NCI-H2107 (cell line): Measurements from ENCODE around the gene FCRL6.
A peak's percentile ranks its signal among the peaks of the same experiment; 100 is the strongest.

Source experiments
- DNase-seq: peaks from one replicate; lab custom pipeline; 2025; lab: John Stamatoyannopoulos, UW

The FCRL6 gene

DNA sequence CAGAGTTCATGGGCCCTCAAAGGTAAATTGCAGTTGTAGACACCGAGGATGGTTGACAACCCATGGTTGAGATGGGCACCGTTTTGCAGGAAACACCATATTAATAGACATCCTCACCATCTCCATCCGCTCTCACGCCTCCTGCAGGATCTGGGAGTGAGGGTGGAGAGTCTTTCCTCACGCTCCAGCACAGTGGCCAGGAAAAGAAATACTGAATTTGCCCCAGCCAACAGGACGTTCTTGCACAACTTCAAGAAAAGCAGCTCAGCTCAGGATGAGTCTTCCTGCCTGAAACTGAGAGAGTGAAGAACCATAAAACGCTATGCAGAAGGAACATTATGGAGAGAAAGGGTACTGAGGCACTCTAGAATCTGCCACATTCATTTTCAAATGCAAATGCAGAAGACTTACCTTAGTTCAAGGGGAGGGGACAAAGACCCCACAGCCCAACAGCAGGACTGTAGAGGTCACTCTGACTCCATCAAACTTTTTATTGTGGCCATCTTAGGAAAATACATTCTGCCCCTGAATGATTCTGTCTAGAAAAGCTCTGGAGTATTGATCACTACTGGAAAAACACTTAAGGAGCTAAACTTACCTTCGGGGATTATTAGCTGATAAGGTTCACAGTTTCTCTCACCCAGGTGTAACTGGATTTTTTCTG is 33.8 kb downstream of the FCRL6 start:
- DNase-seq, result no peak

DNA sequence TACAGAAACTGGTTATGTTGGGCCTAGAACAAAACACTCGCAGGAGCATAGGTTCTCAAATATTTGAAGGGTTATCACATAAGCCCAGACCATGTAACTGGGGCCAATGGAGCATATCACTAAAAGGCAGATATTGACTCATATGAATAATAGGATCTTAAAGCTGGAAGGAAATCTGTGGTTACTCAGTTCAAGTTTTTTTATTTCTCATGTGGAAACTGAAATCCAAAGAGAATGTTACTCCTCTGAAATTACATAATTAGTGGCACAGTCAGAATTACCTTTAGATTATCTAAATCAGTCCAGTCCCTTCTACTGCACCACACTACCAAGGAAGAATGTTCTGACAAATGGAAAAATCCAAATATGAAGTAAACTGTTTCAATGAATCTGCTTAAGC is 36.6 kb downstream of the FCRL6 start:
- no peak for DNase-seq

- DNase-seq, result no peak
Measured at GRCh38 chr1:159839116-159839849, 37.1 kb downstream of the FCRL6 start.

- no peak for DNase-seq
Measured at GRCh38 chr1:159841749-159842148, 39.6 kb downstream of the FCRL6 start.

DNA sequence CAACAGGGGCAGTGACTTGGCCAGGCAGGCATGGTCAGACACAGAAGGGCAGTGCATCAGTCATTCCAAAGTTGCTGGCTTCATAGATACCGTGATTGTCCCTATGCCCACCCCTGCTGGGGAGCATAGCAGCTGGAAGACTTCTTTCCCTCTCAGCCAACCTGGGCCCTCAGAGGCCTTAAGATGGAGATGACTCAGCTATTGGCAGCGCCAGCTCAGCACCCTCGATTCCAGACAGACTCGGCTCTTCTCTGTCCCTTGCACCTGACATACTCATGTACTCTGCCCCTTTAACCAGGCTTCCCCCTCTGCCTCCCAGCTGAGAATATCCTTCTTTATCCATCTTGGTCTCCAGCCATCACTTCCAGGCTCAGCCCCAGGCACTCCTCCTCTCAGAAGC is 41.3 kb downstream of the FCRL6 start:
- no peak for DNase-seq

DNA sequence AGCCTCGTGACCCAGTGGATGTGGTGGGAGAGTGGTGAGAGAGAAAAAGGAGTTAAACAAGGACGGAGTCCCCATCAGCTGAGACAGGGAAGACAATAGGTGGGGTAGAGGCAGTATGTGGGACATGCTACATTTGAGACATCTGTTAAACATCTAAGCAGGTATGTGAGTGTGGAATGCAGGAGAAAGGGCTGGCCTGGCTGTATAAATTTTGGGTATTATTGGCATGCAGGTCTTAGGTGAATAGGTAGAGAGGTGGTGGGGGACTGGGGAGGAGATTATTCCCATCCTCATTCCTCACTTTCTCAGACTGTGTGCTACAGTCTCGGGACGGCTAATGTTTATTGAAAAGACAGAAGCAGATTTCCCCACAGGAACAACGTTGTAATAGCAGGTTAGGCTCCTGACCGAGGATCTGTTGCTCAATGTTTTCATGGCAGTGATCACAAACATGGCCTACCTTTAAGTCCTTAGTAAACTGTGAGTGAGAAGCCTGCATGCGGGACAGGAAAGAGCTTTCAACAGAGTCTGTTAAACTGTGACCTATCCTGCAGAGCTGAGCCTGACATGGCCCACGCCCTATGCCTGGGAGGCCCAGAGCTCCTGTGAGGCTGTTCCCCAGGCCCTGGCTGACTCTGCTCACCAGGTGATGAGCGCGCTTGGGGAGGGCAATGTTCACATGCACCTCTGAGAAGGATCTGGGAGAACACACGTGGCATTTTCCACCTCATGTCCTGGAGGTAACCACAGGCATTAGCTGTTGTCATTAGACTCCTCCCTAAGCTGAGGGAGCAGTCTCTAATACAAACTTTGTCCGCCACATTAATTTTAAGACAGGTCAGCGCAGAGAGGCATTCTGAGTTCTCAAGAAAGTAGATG is 43.8 kb downstream of the FCRL6 start:
- DNase-seq, result no peak

- DNase-seq, result no peak
Measured at GRCh38 chr1:159847231-159847630, 45.1 kb downstream of the FCRL6 start.

DNA sequence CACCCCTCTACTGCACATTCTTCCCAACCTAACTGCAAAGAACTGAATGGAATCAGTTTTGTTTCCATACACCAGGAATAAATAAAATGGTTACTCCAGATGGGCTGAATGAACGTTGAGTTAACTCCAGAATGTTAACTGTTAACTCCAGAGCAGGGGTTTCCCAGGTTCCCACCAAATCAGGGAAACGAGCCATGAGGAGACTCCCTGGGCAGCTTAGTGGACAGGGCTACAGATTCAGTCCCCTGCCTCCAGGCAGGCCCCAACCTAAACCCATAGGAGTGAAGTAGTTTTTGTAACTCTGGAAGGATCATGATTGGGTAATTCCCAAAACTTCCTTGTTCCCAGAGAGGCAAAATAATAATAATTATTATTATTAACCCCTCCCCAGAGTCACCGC is 46.2 kb downstream of the FCRL6 start:
- DNase-seq, result no peak

- DNase-seq, result no peak
Measured at GRCh38 chr1:159849626-159850366, 47.6 kb downstream of the FCRL6 start.

GRCh38 chr1:159851407-159851806 is 49.2 kb downstream of the FCRL6 start:
- no peak for DNase-seq

DNA sequence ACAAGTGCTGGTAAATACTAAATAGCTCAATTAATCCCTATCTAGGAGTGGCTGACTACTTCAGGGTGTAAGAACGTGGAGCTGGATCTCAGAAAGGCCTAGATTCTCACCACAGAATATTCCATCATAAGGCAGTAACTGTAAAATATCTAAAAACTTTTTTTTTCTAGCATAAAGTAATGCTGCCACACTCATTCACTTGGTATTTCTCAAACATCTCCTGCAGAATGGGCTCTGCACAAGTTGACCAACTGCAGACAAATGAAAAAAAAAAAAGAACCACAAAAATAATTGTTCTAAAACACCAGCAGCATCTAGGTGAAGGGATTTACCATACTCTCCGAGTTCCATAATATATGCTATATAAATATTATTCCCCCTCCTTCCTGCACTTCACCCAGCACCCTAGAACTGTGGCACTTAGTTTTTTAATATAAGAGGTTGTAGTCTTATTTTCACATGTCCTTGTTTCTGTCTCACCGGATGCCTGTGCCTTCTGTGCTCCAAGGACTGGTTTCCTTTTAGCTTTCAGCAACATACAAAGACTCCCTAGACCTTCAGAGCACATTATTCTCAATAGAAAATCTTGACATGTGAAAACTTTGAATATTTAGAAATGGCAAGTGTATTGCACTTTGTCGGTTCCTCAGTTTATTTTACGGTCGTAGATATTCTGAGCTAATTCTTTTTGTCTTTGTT is 51.4 kb downstream of the FCRL6 start:
- no peak for DNase-seq

- DNase-seq, result no peak
Measured at GRCh38 chr1:159854116-159854692, 52.0 kb downstream of the FCRL6 start.

- DNase-seq, result peak; percentile 90
Measured at GRCh38 chr1:159854693-159855192, 52.6 kb downstream of the FCRL6 start.

GRCh38 chr1:159855709-159856108 is 53.5 kb downstream of the FCRL6 start:
- no peak for DNase-seq

DNA sequence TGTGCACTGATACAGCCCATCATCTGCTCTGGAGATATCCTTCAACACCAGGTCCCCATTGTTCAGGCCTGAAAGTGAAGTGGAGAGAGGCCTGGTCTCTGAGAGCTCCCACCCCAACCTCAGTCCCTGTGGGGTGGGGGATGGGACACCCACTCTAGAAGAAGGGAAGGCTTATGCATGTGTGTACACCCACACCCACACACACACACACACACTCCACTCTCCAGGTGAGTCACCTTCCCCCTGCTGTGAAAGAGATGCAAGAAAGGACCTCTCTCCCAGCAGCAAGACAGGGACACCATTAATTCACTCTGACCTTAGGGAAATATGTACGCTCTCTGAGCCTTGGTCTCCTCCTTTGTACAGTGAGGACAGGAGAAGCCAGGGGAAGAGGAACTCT is 54.4 kb downstream of the FCRL6 start:
- DNase-seq, result no peak

- DNase-seq, result no peak
Measured at GRCh38 chr1:159857889-159858288, 55.7 kb downstream of the FCRL6 start.

DNA sequence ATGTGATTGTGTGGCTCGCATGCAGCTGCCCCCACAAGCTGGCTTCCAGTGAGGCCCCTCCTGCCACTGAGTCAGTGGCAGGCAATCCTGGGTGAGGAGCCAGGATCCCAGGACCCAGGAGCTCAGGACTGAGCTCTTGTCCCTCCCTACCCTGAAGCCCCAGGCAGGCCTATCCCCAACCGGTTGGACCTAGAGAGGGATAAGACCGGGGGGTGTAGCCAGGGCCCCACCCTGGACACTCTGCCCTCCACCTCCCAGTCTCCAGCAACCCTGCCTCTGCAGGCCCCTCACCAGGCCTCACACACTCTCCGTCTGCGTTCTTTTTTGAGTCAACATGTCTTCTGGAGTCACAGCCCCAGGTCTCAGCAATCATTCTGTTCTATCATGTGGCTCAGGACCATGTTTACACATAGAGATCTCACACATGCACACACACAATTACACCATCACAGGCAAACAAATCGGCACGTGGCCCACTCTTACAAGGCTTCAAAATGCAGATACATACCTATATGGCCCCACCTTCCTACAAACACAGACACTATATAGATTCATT is 57.7 kb downstream of the FCRL6 start:
- no peak for DNase-seq

- no peak for DNase-seq
Measured at GRCh38 chr1:159860456-159860855, 58.3 kb downstream of the FCRL6 start.

DNA sequence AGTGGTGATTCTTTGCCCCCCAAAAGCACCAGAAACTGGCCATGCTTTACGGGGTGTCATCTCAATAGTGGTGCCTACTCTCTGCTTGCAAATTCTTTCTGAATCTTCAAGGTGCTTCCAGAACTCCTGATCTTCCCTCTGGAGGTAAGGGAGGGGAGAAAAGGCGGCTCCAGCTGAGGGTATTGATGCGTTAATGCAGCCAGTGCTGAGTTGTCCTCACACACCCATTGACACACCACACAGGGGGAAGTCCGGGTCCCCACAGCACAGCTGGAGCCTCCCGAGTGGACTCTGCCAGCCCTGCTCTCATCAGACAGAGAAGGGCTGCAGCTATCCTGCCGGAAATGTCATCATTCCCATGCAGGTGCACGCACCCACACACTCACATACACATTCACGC is 59.1 kb downstream of the FCRL6 start:
- DNase-seq, result no peak

DNA sequence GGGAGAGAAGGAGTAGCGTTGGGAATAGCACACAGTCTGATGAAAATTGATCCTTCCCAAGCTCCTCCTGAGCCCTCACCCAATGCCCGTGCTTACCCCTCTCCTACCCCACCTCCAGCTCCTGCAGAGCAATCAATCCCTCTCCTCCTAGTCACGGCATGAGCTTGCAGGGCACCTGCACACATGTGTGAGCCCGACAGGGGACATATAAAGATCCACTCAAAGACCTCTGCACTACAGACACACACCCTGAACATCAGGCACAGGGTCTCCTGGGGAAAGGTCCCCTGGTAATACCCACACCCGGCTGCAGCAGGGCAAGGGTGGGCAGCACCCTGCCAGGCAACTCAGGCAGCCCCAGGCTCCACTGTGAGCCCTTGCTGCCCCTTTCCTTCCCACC is 59.9 kb downstream of the FCRL6 start:
- no peak for DNase-seq

- no peak for DNase-seq
Measured at GRCh38 chr1:159862557-159862956, 60.4 kb downstream of the FCRL6 start, which contains the start of gene VSIG8. Gene VSIG8 (minus strand): TSS chr1:159862657. CDS start chr1:159862521, 136 bp downstream.
